Mammary epithelial cell (primary cell): Measurements from ENCODE around the gene S100A5.

ENCODE experiments used
- EZH2 ChIP-seq: IDR thresholded peaks from 2 replicates; pipeline ENCODE4 v1.6.1; 2012; ENCODE audit warnings: low read length, inconsistent platforms, borderline replicate concordance
- TF ChIP-seq, protein P1 (sequence below), 2 donors: IDR thresholded peaks in 1 of 2; conservative IDR thresholded peaks in 1 of 2; 2 replicates each; pipeline ENCODE4 v1.5.1; 2011 to 2012; ENCODE audit warnings: inconsistent platforms in 2 of 2, low read length in 2 of 2, mild to moderate bottlenecking in 2 of 2, control low read depth in 1 of 2, low read depth in 1 of 2; ENCODE audit not compliant: insufficient read depth in 1 of 2; ENCODE audit errors: extremely low read depth in 1 of 2

DNA sequence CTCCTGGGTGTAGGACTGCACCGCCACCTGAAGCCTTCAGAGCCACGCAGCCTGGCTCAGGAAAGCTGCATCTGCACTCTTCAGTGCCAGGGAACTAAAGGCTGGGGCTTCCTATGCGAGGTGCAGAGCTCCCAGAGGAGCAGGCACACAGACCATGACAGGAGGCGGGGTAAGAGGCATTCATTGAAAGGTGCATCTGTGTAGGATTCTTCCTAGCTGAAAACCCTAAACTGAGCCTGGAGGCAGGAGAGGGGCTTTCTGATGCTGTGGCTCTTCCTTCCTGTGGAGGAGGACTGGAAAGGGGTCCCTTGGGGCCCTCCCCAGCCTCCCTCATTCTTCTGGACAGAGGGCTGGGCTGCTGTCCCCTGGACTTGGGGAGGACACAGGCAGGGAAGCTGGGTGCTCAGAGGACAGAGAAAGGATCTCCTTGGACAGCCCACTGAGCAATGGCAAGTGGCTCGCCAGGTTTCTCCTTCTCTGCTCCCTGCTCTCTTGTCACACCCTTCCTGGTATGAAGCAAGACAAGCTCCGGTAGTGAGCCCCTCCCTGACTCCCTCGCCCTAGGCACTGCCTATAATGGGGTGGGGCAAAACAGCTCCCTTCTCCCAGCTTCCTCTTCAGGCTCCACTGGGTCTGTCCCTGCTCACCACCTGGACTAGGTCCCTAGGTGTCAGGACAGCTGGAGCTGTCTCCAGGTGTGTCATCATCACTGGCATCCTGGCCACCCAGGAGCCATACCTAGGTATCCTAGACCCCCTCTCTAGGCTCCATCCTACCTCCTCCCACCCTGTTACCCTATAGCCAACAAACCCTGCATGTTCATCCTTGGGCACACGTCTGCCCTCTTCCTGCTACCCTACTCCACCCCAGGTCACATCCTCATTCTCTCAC is 25.0 kb downstream of the S100A5 start:
- TF ChIP-seq, protein P1, sequence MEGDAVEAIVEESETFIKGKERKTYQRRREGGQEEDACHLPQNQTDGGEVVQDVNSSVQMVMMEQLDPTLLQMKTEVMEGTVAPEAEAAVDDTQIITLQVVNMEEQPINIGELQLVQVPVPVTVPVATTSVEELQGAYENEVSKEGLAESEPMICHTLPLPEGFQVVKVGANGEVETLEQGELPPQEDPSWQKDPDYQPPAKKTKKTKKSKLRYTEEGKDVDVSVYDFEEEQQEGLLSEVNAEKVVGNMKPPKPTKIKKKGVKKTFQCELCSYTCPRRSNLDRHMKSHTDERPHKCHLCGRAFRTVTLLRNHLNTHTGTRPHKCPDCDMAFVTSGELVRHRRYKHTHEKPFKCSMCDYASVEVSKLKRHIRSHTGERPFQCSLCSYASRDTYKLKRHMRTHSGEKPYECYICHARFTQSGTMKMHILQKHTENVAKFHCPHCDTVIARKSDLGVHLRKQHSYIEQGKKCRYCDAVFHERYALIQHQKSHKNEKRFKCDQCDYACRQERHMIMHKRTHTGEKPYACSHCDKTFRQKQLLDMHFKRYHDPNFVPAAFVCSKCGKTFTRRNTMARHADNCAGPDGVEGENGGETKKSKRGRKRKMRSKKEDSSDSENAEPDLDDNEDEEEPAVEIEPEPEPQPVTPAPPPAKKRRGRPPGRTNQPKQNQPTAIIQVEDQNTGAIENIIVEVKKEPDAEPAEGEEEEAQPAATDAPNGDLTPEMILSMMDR (conservative IDR thresholded peaks at IDR 0.05 in 1 of 2, IDR thresholded peaks at IDR 0.05 in 1 of 2; ENCODE audit: extremely low read depth in 1 of 2, insufficient read depth in 1 of 2, low read depth in 1 of 2, low read length in 2 of 2): no peak
- TF ChIP-seq EZH2: no peak
